NCI-H1092 treated with DMSO at 0.1 percent for 48 hours (cell line): ENCODE measurements around the gene MVK.

Experiments used
- DNase-seq: peaks from one replicate; lab custom pipeline; 2025; lab: John Stamatoyannopoulos, UW

The MVK gene

DNA sequence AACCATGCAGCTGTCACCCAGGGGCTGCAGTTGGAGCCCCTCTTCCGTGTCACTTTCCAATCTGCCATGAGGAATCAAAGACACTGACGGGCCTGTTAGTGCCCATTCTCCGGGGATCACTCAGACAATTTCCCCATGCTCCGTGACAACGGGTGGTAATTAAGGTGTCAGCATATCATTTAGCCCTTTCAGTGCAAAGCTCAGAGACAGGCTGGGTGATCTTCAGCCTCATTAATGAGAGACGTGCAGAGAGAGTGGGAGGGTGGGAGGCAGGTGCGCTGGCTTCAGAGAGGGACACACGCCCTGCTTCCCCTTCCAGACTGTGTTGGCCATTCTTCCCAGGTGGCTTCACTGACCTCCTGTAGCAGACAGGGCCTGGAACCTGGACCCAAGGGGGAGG lies 58.7 kb downstream of the MVK start:
- DNase-seq = no peak

DNA sequence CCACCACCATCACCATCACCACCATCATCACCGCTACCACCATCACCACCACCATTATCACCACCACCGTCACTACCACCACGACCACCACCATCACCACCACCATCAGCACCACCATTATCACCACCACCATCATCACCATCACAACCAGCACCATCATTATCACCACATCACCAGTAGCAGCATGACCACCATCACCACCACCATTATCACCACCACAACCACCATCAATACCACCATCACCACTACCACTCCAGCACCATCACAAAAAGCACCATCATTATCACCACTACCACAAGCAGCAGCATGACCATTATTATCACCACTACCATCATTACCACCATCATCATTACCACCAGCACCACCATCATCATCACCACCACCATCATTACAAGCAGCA lies 62.1 kb downstream of the MVK start:
- DNase-seq = no peak

DNA sequence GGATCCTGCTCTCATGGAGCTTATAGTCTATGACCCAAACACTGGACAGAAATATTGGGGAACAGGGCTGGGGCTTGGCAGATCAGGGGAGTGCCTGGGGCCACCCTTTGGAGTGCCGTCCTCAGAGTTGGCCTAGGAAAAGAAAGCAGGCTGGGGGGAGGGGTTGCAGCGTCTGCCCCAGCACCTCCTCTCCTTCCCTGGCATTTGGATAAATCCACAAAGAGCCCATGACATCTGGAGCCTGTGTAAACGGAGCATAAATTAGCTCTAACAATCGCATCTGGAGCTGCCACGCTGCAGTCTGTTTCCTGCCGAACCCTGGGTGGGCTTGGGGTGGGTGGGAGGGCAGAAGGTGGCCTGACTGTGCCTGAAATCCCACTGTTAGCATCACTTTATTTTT lies 63.8 kb downstream of the MVK start:
- DNase-seq = no peak

DNA sequence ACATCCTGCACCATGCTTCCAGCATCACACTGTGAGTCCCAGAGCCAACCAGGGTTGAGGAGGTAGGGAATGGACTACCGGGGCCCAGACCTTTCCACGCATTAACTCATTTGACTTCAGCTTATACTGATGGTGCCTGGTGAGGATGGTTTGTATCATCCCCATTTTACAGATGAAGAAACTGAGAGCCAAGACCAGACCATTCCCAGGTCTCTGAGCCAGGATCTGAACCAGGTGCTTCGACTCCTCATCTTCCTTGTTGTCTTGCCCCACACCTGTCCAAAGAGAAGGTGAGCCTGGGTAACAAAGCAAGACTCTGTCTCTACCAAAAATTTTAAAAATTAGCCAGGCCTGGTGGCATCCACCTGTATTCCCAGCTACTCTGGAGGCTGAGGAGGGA lies 64.4 kb downstream of the MVK start:
- no peak for DNase-seq

DNA sequence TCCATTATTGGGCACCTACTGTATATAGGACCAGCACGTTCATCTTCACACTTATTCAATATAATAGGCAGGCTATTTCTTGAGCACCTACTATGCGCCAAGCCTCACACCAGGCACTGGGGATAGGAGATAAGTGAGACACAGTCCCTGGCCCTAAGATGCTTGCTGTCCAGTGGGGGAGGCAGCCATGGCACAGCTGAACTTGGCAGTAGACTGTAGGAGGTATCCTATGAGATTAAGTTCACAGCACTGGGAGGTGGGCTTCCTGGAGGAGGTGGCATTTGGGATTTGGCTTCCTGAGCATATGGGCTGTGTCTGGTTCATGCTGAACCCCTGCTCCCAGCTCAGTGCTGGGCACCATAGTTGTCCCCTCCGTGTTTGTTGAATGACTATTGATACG lies 65.1 kb downstream of the MVK start:
- no peak for DNase-seq

DNA sequence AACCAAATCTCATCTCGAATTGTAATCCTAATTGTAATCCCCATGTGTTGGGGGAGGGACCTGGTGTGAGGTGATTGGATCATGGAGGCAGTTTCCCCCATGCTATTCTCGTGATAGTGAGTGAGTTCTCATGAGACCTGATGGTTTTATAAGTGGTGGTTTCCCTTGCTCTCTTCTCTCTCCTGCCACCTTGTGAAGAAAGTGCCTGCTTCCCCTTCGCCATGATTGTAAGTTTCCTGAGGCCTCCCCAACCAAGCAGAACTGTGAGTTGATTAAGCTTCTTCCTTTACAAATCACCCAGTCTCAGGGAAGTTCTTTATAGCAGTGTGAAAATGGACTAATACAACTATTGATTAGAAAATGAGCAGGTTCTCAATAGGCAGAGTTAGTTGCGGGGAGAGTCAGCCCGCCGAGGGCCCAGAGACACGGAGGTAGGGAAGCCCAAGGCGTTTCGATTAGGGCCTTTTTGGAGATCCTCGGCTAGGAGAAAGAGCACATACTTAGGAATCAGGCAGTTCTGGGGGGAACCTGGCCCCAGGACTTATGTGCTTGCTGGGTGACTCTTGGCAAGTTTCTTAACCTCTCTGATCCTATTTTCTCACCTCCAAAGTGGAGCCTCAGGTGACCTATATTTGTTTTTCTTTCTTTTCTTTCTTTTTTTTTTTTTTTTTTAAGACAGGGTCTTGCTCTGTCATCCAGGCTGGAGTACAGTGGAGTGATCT lies 65.7 kb downstream of the MVK start:
- DNase-seq = no peak

DNA sequence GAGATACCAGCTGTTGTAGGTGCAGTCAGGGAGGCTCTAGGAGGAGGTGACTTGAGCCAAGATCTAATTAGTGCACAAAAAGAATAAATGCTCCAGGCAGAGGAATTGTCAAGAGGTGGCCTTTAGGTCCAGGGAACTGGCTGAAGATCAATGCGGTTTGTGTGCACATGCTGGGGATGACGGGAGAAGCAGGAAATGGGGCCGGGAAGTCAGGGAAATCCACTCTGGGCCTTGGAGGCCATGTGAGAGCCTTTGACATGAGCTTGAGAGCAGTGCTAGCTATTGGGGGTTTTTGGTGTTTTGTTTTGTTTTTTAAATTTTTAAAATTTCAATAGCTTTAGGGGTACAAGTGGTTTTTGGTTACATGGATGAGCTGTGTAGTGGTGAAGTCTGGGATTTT lies 67.4 kb downstream of the MVK start:
- DNase-seq = no peak

- DNase-seq = no peak
Observed at GRCh38 chr12:109641422-109641821, 67.8 kb downstream of the MVK start.

GRCh38 chr12:109642506-109643132 lies 69.0 kb downstream of the MVK start:
- no peak for DNase-seq

DNA sequence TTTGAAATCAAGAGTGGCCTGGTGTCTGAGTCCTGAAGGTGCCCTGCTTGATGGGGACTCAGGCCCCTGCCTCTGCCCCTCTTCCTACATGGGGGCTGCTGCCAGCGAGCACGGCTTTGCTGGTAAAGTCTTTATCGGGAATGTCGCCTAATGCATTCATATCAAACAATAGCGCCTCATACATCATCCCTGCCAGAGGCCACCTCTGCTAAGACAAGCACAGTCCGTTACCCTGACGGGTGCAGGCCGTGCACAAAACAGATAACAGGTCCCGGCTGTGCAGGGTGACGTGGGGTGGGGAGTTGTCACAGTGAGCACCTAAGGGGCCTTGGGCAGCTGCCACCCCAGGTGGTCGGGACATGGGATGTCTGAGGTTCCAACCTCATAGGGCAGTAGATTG lies 71.6 kb downstream of the MVK start:
- DNase-seq = no peak

- DNase-seq = no peak
Observed at GRCh38 chr12:109645708-109646107, 72.1 kb downstream of the MVK start.
